ENCODE data around the gene HELZ.

The HELZ gene

GRCh38 chr17:67074781-67075180 lies 170.2 kb downstream of the HELZ start:
- DNase-seq (ENCODE audit: low read depth), result no peak

- no peak for DNase-seq (ENCODE audit: low read depth)
These were observed 172.1 kb downstream of the HELZ start for GRCh38 chr17:67072885-67073284.

- DNase-seq (ENCODE audit: low read depth), result no peak
These were observed 173.4 kb downstream of the HELZ start for GRCh38 chr17:67071595-67071994.

GRCh38 chr17:67069603-67070136 lies 175.3 kb downstream of the HELZ start:
- no peak for DNase-seq (ENCODE audit: low read depth)

GRCh38 chr17:67068999-67069398 lies 176.0 kb downstream of the HELZ start:
- no peak for DNase-seq (ENCODE audit: low read depth)

GRCh38 chr17:67067571-67068482 lies 177.2 kb downstream of the HELZ start:
- DNase-seq (ENCODE audit: low read depth), result no peak

GRCh38 chr17:67066717-67067116 lies 178.3 kb downstream of the HELZ start:
- no peak for DNase-seq (ENCODE audit: low read depth)

GRCh38 chr17:67063141-67063540 lies 181.9 kb downstream of the HELZ start:
- DNase-seq (ENCODE audit: low read depth), result no peak

- DNase-seq (ENCODE audit: low read depth), result no peak
These were observed 185.6 kb downstream of the HELZ start for GRCh38 chr17:67059372-67059771.

GRCh38 chr17:67058036-67058435 lies 187.0 kb downstream of the HELZ start:
- DNase-seq (ENCODE audit: low read depth), result no peak

GRCh38 chr17:67056746-67057490 lies 188.1 kb downstream of the HELZ start:
- no peak for DNase-seq (ENCODE audit: low read depth)

- DNase-seq (ENCODE audit: low read depth), result no peak
These were observed 188.9 kb downstream of the HELZ start for GRCh38 chr17:67055811-67056745.

GRCh38 chr17:67055041-67055443 lies 190.0 kb downstream of the HELZ start:
- no peak for DNase-seq (ENCODE audit: low read depth)

- DNase-seq (ENCODE audit: low read depth), result no peak
These were observed 190.4 kb downstream of the HELZ start for GRCh38 chr17:67054608-67055007.

GRCh38 chr17:67054011-67054591 lies 190.9 kb downstream of the HELZ start:
- no peak for DNase-seq (ENCODE audit: low read depth)

GRCh38 chr17:67053438-67054000 lies 191.5 kb downstream of the HELZ start:
- no peak for DNase-seq (ENCODE audit: low read depth)

- DNase-seq (ENCODE audit: low read depth), result no peak
These were observed 192.1 kb downstream of the HELZ start for GRCh38 chr17:67052720-67053437.

- DNase-seq (ENCODE audit: low read depth), result no peak
These were observed 193.2 kb downstream of the HELZ start for GRCh38 chr17:67051837-67052236.

- DNase-seq (ENCODE audit: low read depth), result no peak
These were observed 193.8 kb downstream of the HELZ start for GRCh38 chr17:67051155-67051538.

GRCh38 chr17:67050471-67051154 lies 194.4 kb downstream of the HELZ start:
- no peak for DNase-seq (ENCODE audit: low read depth)

All from stromal cell of bone marrow (primary cell).